ENCODE results near the gene USP10. TPM values are rescaled to one million over a fixed set of nuclear protein-coding genes. Genes with fewer than 3 reads are reported as not detected.

Gene USP10
- total RNA-seq, 4 donors from 2014 or later: 31.7 to 56.1 (median 43.2) TPM

GRCh38 chr16:84820771-84821170, 121.0 kb downstream of the USP10 start:
- DNase-seq (ENCODE audit: low spot score in 2 of 2): no peak
- H3K27me3 ChIP-seq: no peaks in the 10 kb centered on the region
- WGBS, 2 donors: 20 to 45% methylated on average over 1 to 12 of the region's 12 CpGs
- peaks cover 0 to 49% (median 16%) of the 10 kb centered on the region in 4 donors for H3K4me1 ChIP-seq
- H3K27ac ChIP-seq: peak overlapping the region; percentile 58 to 92 (median 74)
- no peaks in the 10 kb centered on the region for H3K36me3 ChIP-seq
- peak overlapping the region; percentile 43 to 63 (median 58) for H3K4me3 ChIP-seq
- TF ChIP-seq POLR2A (IDR thresholded peaks at IDR 0.05) (no peak), EP300 (IDR thresholded peaks at IDR 0.05) (no peak), CTCF (IDR thresholded peaks at IDR 0.05) (no peak)
- H3K9me3 ChIP-seq: no peaks in the 10 kb centered on the region

GRCh38 chr16:84821179-84821578, 121.4 kb downstream of the USP10 start:
- Histone ChIP-seq H3K9me3 (no peaks in the 10 kb centered on the region), H3K27ac (peak overlapping the region; percentile 64 to 92 (median 84)), H3K27me3 (no peaks in the 10 kb centered on the region), H3K36me3 (no peaks in the 10 kb centered on the region), H3K4me3 (peak overlapping the region; percentile 43 to 63 (median 58)), H3K4me1 (peaks cover 0 to 52% (median 17%) of the 10 kb centered on the region in 4 donors)
- DNase-seq (ENCODE audit: low spot score in 2 of 2): no peak
- TF ChIP-seq EP300 (IDR thresholded peaks at IDR 0.05): no peak
- 68 to 83% methylated on average over 8 to 9 of the region's 9 CpGs for WGBS, 2 donors

GRCh38 chr16:84821728-84822689, 122.2 kb downstream of the USP10 start:
- Histone ChIP-seq H3K27me3 (no peaks in the 10 kb centered on the region), H3K9me3 (no peaks in the 10 kb centered on the region), H3K4me3 (peak overlapping the region in 3 of 4 donors; percentile 43 to 63 (median 60)), H3K4me1 (peaks cover 0 to 60% (median 19%) of the 10 kb centered on the region in 4 donors), H3K36me3 (no peaks in the 10 kb centered on the region), H3K27ac (peak overlapping the region; percentile 64 to 92 (median 84))
- DNase-seq (ENCODE audit: low spot score in 2 of 2): no peak
- TF ChIP-seq EP300 (IDR thresholded peaks at IDR 0.05) (peak; percentile 51 to 78), CTCF (IDR thresholded peaks at IDR 0.05) (no peak), POLR2A (IDR thresholded peaks at IDR 0.05) (peak in 1 of 2 donors; percentile 34)
- 37 to 45% methylated on average over 12 to 13 of the region's 13 CpGs for WGBS, 2 donors

- TF ChIP-seq POLR2A (IDR thresholded peaks at IDR 0.05) (no peak), EP300 (IDR thresholded peaks at IDR 0.05) (no peak), CTCF (IDR thresholded peaks at IDR 0.05) (no peak)
- Histone ChIP-seq H3K27me3 (no peaks in the 10 kb centered on the region), H3K36me3 (no peaks in the 10 kb centered on the region), H3K4me1 (peaks cover 0 to 70% (median 21%) of the 10 kb centered on the region in 4 donors), H3K27ac (peak overlapping the region; percentile 28 to 92 (median 84)), H3K4me3 (peak overlapping the region in 2 of 4 donors; percentile 7 to 60), H3K9me3 (no peaks in the 10 kb centered on the region)
- DNase-seq (ENCODE audit: low spot score in 2 of 2): no peak
- WGBS, 2 donors: 84 to 91% methylated on average over 6 of the region's 6 CpGs
These were observed 123.2 kb downstream of the USP10 start for GRCh38 chr16:84822990-84823389.

- no peaks in the 10 kb centered on the region for H3K36me3 ChIP-seq
- no peak for DNase-seq (ENCODE audit: low spot score in 2 of 2)
- H3K27ac ChIP-seq: peak overlapping the region; percentile 55 to 92 (median 84)
- no peaks in the 10 kb centered on the region for H3K27me3 ChIP-seq
- peak overlapping the region in 2 of 4 donors; percentile 7 to 60 for H3K4me3 ChIP-seq
- no peaks in the 10 kb centered on the region for H3K9me3 ChIP-seq
- peaks cover 0 to 75% (median 25%) of the 10 kb centered on the region in 4 donors for H3K4me1 ChIP-seq
- TF ChIP-seq CTCF (IDR thresholded peaks at IDR 0.05): no peak
- no peak for TF ChIP-seq POLR2A (IDR thresholded peaks at IDR 0.05)
- TF ChIP-seq EP300 (IDR thresholded peaks at IDR 0.05): peak in 1 of 2 donors; percentile 88
- 53 to 64% methylated on average over 8 of the region's 8 CpGs for WGBS, 2 donors
These were observed 123.7 kb downstream of the USP10 start for GRCh38 chr16:84823484-84823883.

Measured in tibial nerve (tissue), 4 donors.